ENCODE results near the gene ANKRD24. TPM values are rescaled to one million over a fixed set of nuclear protein-coding genes. Genes with fewer than 3 reads are reported as not detected.
"Not testable (repeated sequence)": the region's sequence is repeated elsewhere in the genome, so short reads cannot be mapped to it uniquely, and the experiment has no call there.

The ANKRD24 gene
- polyA plus RNA-seq, 3 donors: 0.65 to 1.1 (median 0.76) TPM

- DNase-seq (ENCODE audit: low read depth in 3 of 3, low spot score in 2 of 3): no peak
These were observed 83.9 kb downstream of the ANKRD24 start for GRCh38 chr19:4266253-4267000.

GRCh38 chr19:4267101-4267900, 84.8 kb downstream of the ANKRD24 start:
- no peak for DNase-seq (ENCODE audit: low read depth in 3 of 3, low spot score in 2 of 3)

GRCh38 chr19:4267901-4268815, 85.7 kb downstream of the ANKRD24 start:
- DNase-seq (ENCODE audit: low read depth in 3 of 3, low spot score in 2 of 3): no peak

GRCh38 chr19:4268816-4269430, 86.4 kb downstream of the ANKRD24 start:
- no peak for DNase-seq (ENCODE audit: low read depth in 3 of 3, low spot score in 2 of 3)

- no peak for DNase-seq (ENCODE audit: low read depth in 3 of 3, low spot score in 2 of 3)
These were observed 90.4 kb downstream of the ANKRD24 start for GRCh38 chr19:4272894-4273293.

GRCh38 chr19:4274321-4274686, 91.8 kb downstream of the ANKRD24 start:
- DNase-seq (ENCODE audit: low read depth in 3 of 3, low spot score in 2 of 3): not testable (repeated sequence)

Other genes starting within 250 kb of the ANKRD24 start
- under 1 TPM; 0.14 to 0.50 (median 0.27) TPM for gene NMRK2, start 249.6 kb upstream of the ANKRD24 start, polyA plus RNA-seq (ENCODE audit: insufficient read length in 3 of 3)
- 10 to 100 TPM; 30.9 to 37.3 (median 30.9) TPM for gene DAPK3, start 211.6 kb upstream of the ANKRD24 start, polyA plus RNA-seq (ENCODE audit: insufficient read length in 3 of 3)
- gene EEF2, start 197.2 kb upstream of the ANKRD24 start, polyA plus RNA-seq (ENCODE audit: insufficient read length in 3 of 3): 1,000 to 10,000 TPM; 1,409 to 1,651 (median 1,477) TPM
- 10 to 100 TPM; 25.2 to 34.8 (median 29.6) TPM for gene PIAS4, start 175.0 kb upstream of the ANKRD24 start, polyA plus RNA-seq (ENCODE audit: insufficient read length in 3 of 3)
- gene ZBTB7A, start 115.8 kb upstream of the ANKRD24 start, polyA plus RNA-seq (ENCODE audit: insufficient read length in 3 of 3): 1 to 10 TPM; 7.2 to 9.0 (median 7.4) TPM
- gene MAP2K2, start 58.6 kb upstream of the ANKRD24 start, polyA plus RNA-seq (ENCODE audit: insufficient read length in 3 of 3): 10 to 100 TPM; 77.1 to 97.2 (median 79.0) TPM
- 1 to 10 TPM in 2 of 3 donors, under 1 TPM in 1; 1.00 to 1.5 (median 1.5) TPM for gene CREB3L3, start 29.1 kb upstream of the ANKRD24 start, polyA plus RNA-seq (ENCODE audit: insufficient read length in 3 of 3)
- 10 to 100 TPM; 12.8 to 14.6 (median 14.0) TPM for gene SIRT6, start 126 bp upstream of the ANKRD24 start, polyA plus RNA-seq (ENCODE audit: insufficient read length in 3 of 3)
- under 1 TPM; 0.40 to 0.56 (median 0.49) TPM for gene EBI3, start 46.8 kb downstream of the ANKRD24 start, polyA plus RNA-seq (ENCODE audit: insufficient read length in 3 of 3)
- 10 to 100 TPM; 21.3 to 22.1 (median 22.0) TPM for gene YJU2, start 64.4 kb downstream of the ANKRD24 start, polyA plus RNA-seq (ENCODE audit: insufficient read length in 3 of 3)
- 1 to 10 TPM; 1.3 to 1.6 (median 1.3) TPM for gene SHD, start 96.6 kb downstream of the ANKRD24 start, polyA plus RNA-seq (ENCODE audit: insufficient read length in 3 of 3)
- gene TMIGD2, start 119.7 kb downstream of the ANKRD24 start, polyA plus RNA-seq (ENCODE audit: insufficient read length in 3 of 3): under 1 TPM in 2 of 3 donors, not detected in 1; 0.14 to 0.28 TPM
- 1 to 10 TPM; 4.3 to 5.4 (median 5.0) TPM for gene FSD1, start 121.9 kb downstream of the ANKRD24 start, polyA plus RNA-seq (ENCODE audit: insufficient read length in 3 of 3)
- 10 to 100 TPM; 22.6 to 30.0 (median 24.5) TPM for gene STAP2, start 156.1 kb downstream of the ANKRD24 start, polyA plus RNA-seq (ENCODE audit: insufficient read length in 3 of 3)
- 10 to 100 TPM; 21.0 to 24.9 (median 24.4) TPM for gene MPND, start 160.9 kb downstream of the ANKRD24 start, polyA plus RNA-seq (ENCODE audit: insufficient read length in 3 of 3)
- gene SH3GL1, start 217.9 kb downstream of the ANKRD24 start, polyA plus RNA-seq (ENCODE audit: insufficient read length in 3 of 3): 10 to 100 TPM; 50.8 to 62.5 (median 50.9) TPM
- 10 to 100 TPM; 21.3 to 26.1 (median 21.3) TPM for gene CHAF1A, start 220.0 kb downstream of the ANKRD24 start, polyA plus RNA-seq (ENCODE audit: insufficient read length in 3 of 3)